Heart left ventricle (tissue), 13 donors: ENCODE data around the gene NCAM1.
A peak's percentile ranks its signal among the peaks of the same experiment; 100 is the strongest.

ENCODE experiments used
- POLR2A ChIP-seq, 2 donors: fragments of 450-650 bp; IDR thresholded peaks; one replicate each; pipeline ENCODE4 v1.6.1; 2017; ENCODE audit warnings: antibody characterized with exemption in 2 of 2, mild to moderate bottlenecking in 2 of 2, moderate library complexity in 2 of 2
- TF ChIP-seq, protein P1 (sequence below), 12 donors: fragments of 200-600 bp; sonication (generic) in 4 of 12; IDR thresholded peaks; one replicate each; pipeline versions ENCODE4 v1.5.0 to v1.8.0; 2018 to 2022; ENCODE audit warnings: antibody characterized with exemption in 12 of 12, mild to moderate bottlenecking in 5 of 12
- donor health status: ischemic (EF 13 %, LVEDD 7.1; RV severe dilation, severe dysfunction).
- donor health status: DM: no; HTN: yes; CAD: no.
- donor health status: DM: no; HTN: no; CAD: no.
- donor health status: ischemic (EF 25% LVEDD 6.9; RV normal size, moderate dysfunction).
- donor health status: ischemic (EF 25% LVEDD 5.7; RV mildly dilated, moderate dysfunction).
- donor health status: ischemic (EF 35%, LVEDD 5.7; RV mildly dilated, moderate dysfunction).
- donor health status: nonischemic (EF 11% LVEDD 7.7; RV severe dilation, severe dysfunction).
- donor health status: DM: yes; HTN: yes; CAD: no.
- donor health status: PGD.
- donor health status: ischemic (EF 29% LVEDD 5.4; RV normal size, mild dysfunction).
- donor health status: nonischemic (EF 23%, LVEDD 6.1; RV moderate dilation, normal function).

DNA sequence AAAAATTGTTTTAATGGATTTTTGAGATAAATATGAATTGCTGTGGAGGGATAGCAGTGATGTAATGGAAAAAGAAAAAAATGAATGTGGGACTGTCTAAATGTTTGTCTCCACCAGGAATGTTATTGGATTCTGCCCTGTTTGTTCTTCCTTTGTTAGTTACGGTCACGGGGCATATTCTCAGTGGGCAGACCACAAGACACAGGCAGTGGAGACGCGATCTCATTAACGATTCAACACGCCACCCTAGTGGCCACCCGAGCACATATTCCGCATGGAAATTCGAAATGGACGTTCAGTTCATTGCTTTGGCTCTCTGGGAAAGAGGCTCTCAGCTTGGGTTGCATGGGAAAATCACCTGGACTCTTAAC, 201.4 kb downstream of the NCAM1 start:
- TF ChIP-seq, protein P1, sequence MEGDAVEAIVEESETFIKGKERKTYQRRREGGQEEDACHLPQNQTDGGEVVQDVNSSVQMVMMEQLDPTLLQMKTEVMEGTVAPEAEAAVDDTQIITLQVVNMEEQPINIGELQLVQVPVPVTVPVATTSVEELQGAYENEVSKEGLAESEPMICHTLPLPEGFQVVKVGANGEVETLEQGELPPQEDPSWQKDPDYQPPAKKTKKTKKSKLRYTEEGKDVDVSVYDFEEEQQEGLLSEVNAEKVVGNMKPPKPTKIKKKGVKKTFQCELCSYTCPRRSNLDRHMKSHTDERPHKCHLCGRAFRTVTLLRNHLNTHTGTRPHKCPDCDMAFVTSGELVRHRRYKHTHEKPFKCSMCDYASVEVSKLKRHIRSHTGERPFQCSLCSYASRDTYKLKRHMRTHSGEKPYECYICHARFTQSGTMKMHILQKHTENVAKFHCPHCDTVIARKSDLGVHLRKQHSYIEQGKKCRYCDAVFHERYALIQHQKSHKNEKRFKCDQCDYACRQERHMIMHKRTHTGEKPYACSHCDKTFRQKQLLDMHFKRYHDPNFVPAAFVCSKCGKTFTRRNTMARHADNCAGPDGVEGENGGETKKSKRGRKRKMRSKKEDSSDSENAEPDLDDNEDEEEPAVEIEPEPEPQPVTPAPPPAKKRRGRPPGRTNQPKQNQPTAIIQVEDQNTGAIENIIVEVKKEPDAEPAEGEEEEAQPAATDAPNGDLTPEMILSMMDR (IDR thresholded peaks at IDR 0.05), result peak in 4 of 12 donors; percentile 12 to 39 (median 31)
- no peak for TF ChIP-seq POLR2A (IDR thresholded peaks at IDR 0.05)
